Stimulated activated CD8-positive, alpha-beta memory T cell treated with anti-CD3 and anti-CD28 coated beads, Interleukin-15, amount 100 ng/mL, for 1 hour (primary cell): ENCODE data around the gene TDRD1.
"Not testable (repeated sequence)": the region's sequence is repeated elsewhere in the genome, so short reads cannot be mapped to it uniquely, and the experiment has no call there.

ENCODE experiments used
- DNase-seq: peaks from one replicate; pipeline ENCODE4 v3.0.0-alpha.2; 2020; ENCODE audit warnings: low read depth

The TDRD1 gene, protein sequence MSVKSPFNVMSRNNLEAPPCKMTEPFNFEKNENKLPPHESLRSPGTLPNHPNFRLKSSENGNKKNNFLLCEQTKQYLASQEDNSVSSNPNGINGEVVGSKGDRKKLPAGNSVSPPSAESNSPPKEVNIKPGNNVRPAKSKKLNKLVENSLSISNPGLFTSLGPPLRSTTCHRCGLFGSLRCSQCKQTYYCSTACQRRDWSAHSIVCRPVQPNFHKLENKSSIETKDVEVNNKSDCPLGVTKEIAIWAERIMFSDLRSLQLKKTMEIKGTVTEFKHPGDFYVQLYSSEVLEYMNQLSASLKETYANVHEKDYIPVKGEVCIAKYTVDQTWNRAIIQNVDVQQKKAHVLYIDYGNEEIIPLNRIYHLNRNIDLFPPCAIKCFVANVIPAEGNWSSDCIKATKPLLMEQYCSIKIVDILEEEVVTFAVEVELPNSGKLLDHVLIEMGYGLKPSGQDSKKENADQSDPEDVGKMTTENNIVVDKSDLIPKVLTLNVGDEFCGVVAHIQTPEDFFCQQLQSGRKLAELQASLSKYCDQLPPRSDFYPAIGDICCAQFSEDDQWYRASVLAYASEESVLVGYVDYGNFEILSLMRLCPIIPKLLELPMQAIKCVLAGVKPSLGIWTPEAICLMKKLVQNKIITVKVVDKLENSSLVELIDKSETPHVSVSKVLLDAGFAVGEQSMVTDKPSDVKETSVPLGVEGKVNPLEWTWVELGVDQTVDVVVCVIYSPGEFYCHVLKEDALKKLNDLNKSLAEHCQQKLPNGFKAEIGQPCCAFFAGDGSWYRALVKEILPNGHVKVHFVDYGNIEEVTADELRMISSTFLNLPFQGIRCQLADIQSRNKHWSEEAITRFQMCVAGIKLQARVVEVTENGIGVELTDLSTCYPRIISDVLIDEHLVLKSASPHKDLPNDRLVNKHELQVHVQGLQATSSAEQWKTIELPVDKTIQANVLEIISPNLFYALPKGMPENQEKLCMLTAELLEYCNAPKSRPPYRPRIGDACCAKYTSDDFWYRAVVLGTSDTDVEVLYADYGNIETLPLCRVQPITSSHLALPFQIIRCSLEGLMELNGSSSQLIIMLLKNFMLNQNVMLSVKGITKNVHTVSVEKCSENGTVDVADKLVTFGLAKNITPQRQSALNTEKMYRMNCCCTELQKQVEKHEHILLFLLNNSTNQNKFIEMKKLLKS

GRCh38 chr10:114179148-114179547 is at the start of gene TDRD1:
TDRD1 (plus strand) TSS chr10:114179353; CDS start chr10:114187832, 8,479 bp downstream.
- DNase-seq: no peak

GRCh38 chr10:114131094-114131493 is 48.1 kb upstream of the TDRD1 start:
- DNase-seq: no peak

DNA sequence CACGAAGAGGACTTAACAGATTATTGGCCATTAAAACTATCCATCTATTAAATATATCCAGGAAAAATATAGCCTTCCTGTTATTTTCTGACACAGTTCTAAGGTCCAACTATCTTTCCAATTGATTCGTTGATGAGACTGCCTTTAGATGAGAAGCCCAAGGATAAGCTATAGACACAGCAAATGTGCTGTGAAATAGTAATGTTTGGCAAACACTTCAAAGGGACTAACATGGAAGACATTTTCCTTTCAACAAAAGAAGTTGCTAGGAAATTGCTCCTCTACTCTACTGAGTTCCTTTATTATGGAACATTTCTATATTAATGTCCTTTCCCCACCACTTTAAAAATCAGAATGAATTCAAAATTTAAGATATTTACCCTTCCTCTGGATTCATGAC is 43.7 kb upstream of the TDRD1 start:
- DNase-seq: no peak

- no peak for DNase-seq
Measured at GRCh38 chr10:114138581-114138980, 40.6 kb upstream of the TDRD1 start.

DNA sequence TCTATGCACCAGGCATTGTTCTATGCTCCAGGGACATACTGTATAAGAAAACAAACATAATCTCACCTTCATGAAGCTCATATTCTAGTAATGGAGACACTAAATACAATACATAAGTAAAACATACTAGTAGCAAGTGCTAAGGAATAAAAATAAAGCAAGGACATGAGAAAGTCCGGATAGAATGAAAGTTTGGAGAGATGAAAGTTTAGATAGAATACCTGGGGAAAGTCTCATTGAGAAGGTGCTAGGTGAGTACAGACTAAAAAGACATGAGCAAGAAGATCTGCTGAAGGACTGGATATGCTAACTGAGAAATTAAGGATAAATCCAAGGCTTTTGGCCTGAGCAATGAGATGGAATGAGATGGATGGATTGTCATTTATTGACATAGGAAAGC is 39.1 kb upstream of the TDRD1 start:
- no peak for DNase-seq

GRCh38 chr10:114140827-114141226 is 38.3 kb upstream of the TDRD1 start:
- DNase-seq: not testable (repeated sequence)

- no peak for DNase-seq
Measured at GRCh38 chr10:114142018-114142417, 37.1 kb upstream of the TDRD1 start.

- no peak for DNase-seq
Measured at GRCh38 chr10:114143160-114143559, 36.0 kb upstream of the TDRD1 start.

DNA sequence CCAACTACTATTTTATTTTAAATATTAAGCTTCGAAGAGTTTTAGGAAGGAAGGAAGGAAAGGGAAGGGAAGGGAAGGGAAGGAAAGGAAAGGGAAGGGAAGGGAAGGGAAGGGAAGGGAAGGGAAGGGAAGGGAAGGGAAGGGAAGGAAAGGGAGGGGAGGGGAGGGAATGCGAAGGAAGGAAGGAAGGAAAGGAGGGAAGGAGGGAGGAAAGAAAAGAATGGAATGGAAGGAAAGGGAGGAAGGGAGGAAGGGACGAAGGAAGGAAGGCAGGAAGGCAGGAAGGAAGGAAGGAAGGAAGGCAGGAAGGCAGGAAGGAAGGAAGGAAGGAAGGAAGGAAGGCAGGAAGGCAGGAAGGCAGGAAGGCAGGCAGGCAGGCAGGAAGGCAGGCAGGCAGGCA is 29.7 kb upstream of the TDRD1 start:
- DNase-seq: not testable (repeated sequence)

DNA sequence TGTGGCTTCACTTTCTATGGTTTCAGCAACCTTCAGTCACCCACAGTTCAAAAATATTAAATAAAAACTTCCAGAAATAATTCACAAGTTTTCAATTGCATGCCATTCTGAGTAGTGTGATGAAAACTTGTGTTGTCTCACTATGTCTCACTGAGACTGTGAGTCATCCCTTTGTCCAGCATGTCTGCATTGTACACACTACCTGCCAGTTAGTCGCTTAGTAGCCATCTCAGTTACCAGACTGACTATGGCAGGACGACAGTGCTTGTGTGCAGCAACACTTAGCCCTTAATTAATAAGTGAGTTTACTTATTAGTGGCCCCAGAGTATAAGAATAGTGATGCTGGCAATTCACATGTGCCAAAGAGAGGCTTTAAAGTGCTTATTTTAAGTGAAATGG is 27.7 kb upstream of the TDRD1 start:
- DNase-seq: no peak

GRCh38 chr10:114151892-114152291 is 27.3 kb upstream of the TDRD1 start:
- DNase-seq: no peak

DNA sequence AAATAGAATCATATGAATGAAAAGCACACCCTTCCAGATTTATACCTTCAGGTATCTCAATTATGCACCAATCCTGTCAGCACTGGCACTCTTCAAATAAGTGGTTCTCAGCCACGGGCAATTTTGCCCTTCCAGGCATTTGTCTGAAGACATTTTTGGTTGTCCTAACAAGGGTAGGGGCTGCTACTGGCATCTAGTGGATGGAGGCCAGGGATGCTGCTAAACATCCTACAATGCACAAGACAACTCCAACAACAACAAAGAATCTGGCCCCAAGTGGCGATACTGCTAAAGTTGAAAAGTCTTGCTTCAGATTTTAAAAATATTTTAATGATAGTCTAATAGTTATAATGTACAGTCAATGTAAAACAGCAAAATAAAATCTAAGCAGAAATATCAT is 21.2 kb upstream of the TDRD1 start:
- no peak for DNase-seq

- DNase-seq: no peak
Measured at GRCh38 chr10:114163062-114163461, 16.1 kb upstream of the TDRD1 start.

GRCh38 chr10:114166043-114166442 is 13.1 kb upstream of the TDRD1 start:
- DNase-seq: no peak

GRCh38 chr10:114166494-114166893 is 12.7 kb upstream of the TDRD1 start:
- no peak for DNase-seq

DNA sequence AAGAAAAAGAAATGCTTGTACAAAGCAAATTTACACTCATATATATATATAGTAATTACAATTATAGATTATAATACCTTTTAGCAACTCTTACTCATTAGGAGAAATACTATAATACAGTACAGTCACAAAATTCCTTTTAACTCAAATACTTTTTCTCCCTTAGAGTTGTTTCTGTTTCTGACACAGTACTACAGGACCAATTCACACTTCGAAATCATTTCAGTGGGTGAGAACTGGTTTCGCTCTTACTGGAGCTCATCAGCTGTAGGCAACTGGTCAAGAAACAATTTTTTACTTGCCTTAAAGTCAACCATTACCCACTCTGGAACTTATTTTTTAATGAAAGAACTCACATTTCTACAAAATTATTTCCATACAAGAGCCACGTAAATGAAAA is 11.2 kb upstream of the TDRD1 start:
- DNase-seq: no peak

DNA sequence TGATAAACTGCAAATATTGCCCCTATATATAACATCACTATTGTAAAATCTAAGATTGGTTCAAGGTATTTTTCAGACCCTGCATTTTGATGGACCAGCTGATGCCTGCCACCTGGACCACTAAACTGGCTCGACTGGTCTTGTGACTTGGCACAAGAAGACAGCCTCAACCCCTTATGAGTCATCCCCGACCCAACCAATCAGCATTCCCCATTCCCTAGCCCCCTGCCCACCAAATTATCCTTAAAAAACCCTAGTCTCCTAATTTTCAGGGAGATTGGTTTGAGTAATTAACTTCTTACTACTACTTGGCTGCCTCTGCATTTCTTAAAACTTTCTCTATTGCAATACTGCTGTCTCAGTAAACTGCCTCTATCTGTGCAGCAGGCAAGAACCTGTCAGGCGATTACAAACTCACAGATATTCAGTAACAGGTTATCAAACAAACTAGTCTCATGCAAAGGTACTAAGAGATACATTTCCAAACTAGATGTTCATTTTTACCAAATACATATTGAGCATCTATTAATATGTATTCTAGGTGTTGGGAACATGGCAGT is 10.6 kb upstream of the TDRD1 start:
- DNase-seq: no peak

GRCh38 chr10:114172216-114172615 is 6.9 kb upstream of the TDRD1 start:
- no peak for DNase-seq

DNA sequence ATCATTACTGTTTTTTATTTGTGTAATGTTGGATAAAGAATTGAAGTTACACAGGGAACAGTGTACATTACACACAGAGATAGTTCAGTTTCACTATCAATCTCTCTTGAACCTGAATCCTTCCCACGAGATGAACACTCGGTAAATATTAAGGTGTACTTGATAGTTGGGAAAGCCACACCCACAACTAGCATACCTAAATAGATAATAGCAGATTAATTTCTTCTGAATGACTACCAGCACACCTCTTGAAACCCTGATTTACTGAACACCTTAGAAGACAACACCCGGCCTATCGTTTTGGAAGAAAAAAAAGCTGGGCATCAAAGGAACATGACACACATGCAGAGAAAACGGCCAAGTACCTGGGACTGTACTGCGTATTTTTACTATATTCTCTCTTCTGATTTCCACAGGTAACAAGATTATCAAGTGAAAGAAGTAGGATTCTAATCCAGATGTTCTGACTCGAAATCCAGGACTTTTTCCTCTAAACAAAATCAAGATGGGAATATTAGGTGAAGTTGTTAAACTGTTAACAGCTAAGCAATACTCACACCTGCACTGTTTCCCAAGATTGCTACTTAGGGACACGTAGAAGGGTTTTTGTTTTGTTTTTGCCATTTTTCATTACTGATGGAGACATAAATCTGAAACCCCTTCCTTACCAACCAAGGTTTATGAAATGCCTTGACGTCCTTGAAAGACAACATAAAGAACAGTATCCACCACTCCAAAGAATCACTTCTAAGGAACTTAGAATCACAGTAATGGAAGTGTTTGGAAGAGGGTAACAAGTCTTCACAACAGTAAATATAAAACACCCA is 6.2 kb upstream of the TDRD1 start:
- no peak for DNase-seq

DNA sequence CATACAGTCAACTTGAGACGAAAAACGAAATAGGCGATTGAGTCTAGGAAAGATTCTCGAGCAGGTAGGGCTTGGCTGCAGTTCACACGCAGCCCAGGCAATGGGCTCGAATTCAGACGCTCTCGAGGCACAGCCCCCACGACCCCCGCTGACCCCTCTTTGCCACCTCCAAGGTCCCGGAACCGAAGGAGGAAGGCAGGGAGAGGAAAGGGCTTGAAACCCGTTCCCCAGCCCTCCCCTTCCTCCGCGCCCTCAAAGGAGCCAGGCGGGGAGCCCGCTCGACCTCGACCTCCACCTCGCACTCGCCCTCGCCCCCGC is 5.6 kb upstream of the TDRD1 start:
- no peak for DNase-seq

- peak; percentile 97 for DNase-seq
Measured at GRCh38 chr10:114173921-114174694, 5.0 kb upstream of the TDRD1 start, which contains the start of gene CCDC186. CCDC186 (minus strand) TSS chr10:114174203; CDS start chr10:114163268, 10,935 bp downstream.
